HL-60 (cell line): Measurements from ENCODE around the gene C9orf153.

Experiments
- CTCF ChIP-seq: IDR thresholded peaks from one replicate; pipeline ENCODE4 v1.5.1; 2011; ENCODE audit warnings: low read length, control low read depth, inconsistent platforms; ENCODE audit not compliant: insufficient read depth
- POLR2AphosphoS5 ChIP-seq: IDR thresholded peaks from 2 replicates; pipeline ENCODE4 v1.6.1; 2012; ENCODE audit warnings: low read depth

DNA sequence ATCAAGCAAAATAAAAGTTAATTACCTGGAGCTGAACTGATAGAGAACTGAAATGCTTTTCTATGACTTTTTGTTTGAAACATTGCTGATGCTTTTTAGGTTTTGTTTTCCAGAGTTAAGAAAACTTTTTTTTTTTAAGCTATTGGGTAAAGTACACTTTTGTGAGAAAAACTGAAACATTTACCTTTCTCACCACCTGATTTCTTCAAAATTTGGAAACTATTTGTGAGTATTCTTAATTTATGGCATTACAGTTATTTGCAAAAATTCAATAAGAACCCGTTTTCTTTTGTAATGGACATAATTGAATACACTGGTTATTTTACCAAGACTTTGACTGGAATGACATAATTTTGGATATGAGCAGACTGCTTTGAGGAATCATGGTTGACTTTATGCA lies 6.6 kb downstream of the C9orf153 start:
- TF ChIP-seq CTCF (no peak), POLR2AphosphoS5 (no peak)
